GOT3 (cell line): ENCODE results near the gene HOXA1.

Experiments used
- DNase-seq: peaks from one replicate; lab custom pipeline; 2025; ENCODE audit warnings: mixed read lengths; lab: John Stamatoyannopoulos, UW

The HOXA1 gene

DNA sequence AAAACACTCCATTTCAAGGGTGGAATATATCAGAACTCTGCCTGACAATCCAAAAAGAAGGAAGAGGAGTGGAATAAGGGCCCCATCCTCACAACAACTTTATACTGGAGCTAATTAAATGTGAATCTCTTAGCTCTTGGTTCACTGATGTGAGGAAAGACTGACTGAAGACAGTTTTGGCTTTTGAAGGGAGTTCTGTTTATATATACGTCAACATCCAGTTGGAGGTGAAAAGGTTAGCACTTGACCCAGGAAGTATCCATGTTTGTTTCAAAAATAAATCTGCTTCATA is 3.0 kb downstream of the HOXA1 start:
- no peak for DNase-seq

DNA sequence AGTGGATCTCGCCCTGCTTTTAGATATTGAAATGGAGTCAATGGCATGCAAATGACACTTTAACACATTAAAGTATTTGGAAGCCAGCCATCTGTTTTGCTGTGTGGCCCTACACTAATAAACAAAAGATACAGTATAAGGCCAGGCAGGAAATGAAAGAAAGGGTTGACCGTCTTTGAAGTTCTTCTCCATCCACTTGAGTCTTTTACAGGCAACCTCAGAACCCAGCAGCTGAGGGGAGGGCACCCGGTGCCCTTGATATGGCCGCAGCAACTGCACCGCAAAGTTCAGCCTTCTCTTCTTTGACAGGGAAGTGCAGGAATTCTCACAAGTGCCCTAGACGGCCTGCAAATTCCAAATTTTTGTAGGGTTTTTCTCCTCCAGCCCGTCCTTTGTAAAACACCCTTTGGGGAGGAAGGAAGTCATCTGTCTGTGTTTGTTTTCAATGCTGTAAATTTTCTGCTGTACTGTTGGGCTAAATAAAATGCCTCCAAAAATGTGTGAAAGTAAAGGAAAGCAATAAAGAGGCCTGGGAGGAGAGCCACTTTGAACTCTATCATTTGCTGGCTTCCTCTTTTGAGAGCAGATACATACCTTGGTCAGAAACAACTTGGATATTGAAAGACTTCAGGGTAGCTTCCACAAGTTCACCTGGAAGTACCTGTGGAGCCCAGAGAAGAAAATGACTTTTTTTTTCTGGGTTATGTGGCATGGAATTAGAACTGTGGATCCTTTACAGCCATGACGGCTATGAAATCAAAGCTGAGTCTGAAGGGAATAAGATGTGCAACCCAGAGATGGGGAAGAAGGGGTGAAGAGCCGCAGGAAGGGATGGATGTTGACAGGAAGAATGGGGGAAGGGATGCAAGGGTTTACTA is 3.6 kb downstream of the HOXA1 start:
- DNase-seq: no peak

DNA sequence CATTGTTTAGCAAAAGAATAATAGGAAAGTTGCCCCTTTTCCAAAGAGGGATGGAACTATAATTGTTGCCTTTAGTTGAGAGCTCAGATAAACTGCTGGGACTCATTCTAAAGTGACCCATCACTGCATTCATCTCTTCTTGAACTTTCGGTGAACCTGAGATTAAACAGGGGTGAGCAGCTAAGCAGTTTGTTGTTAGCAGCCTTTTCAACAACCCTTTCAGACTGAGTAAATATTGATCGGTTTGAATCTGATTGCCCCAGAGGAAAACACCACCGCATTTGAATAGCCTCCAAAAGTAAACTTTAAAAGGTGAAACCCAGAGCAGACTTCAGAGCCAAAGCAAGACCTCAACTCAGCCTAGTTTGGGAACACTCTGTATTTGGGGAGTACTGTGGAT is 4.7 kb downstream of the HOXA1 start:
- DNase-seq: no peak

DNA sequence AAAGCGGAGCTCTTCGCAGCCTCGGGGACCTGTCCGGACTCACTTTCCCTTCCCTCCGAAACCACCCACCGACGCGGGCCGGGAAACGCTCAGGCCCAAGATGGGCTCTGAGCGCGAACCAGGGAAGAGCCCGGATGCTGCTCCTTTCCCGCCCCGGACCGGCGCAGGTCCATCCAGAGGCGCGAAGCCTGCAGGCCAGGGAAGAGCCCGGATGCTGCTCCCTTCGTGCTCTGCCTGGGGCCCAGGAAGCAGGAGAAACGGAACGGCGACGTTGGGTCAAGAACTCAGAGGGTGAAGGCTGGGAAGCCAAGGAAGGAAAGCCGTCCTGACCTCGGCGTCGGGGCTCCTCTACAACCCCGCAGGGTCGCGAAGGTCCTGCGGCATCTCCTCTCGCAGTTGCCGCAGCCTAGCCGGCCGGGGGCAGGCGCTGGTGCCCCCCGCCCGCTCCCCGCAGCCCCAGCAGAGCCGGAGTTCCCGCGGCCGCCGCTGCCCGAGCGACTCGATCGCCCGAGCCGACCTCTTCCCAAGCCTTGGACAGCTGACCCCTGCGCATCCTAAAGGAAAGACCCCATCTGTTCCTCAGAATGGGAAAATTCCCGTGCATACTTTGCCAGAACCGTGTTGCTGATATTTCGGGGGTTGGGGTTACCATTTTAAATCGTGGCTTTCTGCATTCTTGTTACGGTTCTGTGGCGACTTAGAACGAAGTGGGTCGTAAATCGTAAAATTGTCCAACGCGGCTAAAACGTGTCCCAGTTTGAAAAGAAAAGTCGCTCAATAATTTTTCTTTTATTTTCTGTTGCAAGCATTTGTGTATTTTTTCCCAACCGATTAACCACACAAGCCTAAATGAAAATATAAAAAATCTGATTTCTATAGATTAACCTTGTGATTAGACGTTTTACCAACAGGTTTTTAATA is 7.5 kb downstream of the HOXA1 start:
- no peak for DNase-seq

DNA sequence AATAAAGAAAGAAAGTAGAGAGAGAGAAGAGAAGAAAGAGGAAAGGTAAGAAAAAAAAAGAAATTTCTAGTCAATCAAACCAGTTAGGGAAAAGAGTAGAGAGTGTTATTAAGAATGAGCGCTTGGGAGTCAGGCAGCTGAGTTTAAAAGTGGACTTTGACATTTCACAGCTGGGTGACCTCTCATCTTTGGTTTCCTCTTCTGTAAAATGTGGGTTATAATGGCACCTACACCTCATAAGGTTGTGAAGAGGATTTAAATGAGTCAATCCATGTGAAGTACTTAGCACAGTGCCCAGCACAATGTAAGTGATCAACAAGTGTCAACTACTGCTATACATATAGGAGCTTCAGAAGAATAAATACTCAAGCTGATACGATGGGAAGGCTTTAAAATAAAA is 12.2 kb downstream of the HOXA1 start:
- DNase-seq: no peak

DNA sequence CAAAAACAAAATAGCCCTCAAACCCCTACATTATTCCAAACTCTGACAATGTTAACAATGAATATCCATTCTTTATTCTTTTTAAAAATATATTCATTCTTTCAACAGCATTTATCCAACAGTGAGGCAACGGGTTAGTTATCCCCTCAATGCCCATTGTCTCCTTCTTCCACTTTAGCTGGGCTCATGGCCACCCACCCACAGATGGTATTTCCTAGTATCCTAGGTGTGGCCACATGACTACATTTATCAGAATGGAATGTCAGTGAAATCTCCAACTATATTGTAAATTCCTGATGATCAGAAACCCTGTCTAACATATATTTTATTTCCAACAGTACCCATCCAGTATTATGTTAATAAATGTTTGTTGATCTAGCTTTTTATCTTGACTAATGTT is 13.6 kb downstream of the HOXA1 start:
- DNase-seq: no peak

DNA sequence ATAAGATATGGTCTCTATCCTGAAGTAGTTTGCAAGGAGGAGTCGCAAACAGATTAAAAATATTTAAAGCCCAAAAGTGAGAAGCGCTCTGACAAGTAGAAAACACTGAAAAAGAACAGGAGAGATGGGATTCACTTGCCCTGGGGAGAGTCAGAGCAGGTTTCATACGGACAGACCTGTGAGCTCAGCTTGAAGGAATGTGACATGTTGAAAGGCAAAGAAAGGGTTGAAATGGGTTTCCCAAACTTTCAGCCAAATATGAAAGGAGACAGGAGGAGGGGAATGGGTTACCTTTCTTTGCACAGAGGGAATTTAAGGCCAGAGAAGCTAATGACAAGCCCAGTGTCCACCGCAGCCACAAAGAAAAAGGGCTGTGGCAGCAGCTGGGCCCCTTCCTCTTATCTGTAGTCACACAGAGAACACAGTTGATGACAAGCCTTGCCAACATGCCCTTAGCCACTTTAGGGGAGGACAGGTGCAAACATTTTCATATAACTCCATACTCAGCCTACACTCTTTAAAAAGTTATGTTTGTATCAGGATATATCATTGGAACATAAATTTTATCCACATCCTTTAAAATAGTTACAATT is 14.9 kb downstream of the HOXA1 start:
- DNase-seq: no peak

DNA sequence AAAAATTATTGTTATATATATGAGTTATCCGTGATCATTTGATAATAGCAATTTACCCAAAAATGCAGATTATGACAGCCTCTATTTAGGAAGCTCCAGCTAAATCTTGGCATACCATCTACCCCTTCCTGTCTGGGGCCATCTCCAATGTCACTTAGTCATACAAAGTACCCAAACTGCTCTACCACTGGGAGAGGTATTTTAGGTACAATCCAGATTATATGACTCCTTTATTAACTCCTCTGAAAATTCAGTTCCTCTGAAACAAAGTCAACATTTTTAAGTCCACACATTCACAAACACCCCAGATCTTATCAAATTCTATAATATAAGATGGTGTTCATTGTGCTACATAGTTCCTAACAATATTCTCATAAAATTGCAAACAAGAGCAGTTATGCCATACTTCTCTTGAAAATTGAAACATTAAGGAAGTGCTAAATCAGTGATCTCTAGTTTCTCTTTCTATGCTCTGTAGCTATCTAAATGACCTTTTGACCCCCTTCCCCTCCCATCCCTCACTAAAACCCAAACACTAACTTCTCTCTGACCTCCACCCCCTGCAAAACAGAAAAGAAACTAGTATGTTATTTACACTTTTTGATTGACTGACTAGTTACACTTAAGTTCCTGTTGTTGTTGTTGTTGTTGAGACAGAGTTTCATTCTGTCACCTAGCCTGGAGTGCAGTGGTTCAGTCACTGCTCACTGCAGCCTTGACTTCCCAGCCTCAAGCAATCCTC is 16.4 kb downstream of the HOXA1 start:
- no peak for DNase-seq

DNA sequence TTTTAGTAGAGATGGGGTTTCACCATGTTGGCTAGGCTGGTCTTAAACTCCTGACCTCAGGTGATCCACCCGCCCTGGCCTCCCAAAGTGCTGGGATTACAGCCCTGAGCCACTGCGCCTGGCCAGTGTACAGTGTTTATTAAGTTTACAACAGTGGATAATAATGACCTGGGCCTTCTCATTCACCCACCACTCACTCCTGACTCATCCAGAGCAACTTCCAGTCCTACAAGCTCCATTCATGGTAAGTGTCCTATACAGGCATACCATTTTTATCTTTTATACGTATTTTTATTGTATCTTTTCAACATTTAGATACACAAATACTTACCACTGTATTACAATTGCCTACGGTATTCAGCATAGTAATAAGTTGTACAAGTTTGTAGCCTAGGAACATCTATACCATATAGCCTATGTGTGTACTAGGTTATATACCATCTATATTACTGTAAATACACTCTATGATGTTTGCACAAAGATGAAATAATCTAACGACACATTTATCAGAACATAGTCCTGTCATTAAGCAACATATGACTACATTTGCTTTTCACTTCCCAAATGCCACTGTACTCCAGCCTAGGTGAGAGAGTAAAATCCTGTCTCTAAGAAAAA is 17.1 kb downstream of the HOXA1 start:
- DNase-seq: no peak

DNA sequence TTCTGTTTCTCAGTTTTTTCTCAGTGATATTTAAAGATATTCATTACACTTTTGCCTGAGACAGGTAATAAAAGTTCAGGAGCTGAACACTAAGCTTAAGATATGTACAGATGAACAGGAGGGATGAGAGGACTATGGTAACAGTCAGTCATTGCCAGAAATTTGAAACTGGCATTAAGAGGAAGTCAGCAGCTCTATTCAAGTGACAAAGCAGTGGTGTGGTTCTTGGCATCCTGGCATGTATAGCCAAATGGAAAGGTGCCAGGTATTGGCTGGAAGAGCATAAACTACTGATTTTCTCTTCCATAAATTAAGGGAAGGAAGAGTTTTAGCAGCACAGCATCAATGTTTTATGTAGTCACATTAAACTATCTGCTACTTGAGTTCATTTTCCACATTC is 22.7 kb downstream of the HOXA1 start:
- no peak for DNase-seq

DNA sequence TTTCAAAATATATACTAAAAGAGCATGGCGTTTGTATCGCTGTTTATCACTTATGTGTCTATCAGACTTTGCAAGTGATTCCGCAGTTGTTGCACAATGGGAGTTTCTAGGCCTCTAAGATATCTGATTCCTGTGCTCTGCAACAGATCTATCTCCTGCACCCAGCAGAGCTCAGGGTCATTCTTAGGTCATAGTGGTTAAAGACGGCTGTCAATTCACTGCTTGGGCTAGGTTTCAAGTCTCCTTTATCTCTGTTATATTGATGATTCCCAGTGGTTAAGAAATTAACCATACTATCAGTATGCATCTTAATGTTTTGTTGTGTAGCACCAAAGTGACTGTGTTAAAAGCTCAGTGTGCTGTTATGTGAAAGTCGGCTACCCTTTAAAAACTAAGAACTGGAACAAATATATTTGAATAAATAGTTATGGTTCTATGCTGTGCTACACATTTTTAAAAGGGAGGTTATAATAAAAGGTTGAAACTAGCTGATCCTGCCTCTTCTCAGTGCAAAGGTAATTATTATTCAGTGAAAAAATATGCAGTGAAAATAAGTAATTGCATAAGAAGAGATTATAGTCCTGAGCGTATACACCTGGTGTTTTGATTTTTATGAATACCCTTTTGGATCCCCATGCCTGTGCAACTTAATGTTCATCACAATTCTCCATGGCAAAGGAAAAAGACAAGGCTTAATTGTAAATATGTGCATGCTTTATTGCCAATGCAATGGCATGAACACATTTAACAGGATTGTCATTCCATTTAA is 24.0 kb downstream of the HOXA1 start:
- no peak for DNase-seq

DNA sequence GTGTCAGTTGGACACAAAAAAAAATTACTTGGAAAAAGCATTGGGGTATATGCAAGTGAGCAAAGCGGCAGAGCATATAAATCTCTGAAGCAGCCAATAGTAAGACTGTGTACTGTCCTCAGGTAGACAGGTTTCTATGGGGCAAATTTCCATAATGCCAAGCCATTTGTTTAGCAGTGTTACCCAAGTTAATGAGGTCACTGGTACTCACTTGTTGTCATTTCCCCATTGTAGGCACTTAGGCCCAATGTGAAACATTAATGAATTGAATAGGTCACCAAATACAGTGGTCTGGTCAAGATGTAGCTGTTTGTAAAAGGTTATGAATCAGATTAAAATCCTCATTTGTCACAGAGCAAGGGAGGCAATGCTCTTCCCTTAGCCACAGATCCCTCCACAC is 27.5 kb downstream of the HOXA1 start:
- no peak for DNase-seq

DNA sequence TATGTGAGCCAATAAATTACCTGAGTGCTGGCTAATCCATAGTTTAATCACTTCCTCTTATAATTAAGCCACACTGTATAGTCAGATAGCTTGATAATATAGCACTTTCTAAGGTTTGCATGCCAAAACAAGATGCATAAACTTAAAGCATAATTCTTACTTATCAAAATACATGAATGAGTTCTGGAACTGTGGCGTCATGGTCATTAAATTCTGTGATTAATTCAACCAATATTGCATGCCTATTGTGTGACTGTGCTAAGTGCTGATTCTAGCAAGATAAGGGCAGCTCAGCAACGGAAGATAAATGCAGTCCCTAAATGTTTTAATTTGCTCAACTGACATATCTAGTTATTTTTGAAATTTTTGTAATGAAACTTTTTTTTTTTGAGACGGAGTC is 29.7 kb downstream of the HOXA1 start:
- DNase-seq: no peak

DNA sequence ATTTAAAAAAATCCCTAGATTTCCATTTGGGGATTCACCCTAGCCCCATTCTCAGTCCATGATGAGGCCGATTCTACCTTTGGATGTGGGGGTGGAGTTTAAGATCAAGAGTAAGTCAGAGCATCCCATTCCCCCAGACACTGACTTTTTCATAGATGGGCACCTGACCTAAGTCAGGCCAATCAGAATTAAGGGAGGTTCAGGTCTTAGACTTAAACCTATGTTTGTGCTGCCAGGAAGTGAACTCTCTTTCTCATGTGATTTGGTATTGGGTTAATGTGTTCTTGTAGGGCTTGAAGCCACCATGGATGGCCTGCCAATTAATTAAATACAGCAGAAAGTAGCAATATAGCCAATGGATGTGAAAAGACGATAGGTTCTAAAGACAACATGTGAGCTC is 30.1 kb downstream of the HOXA1 start:
- DNase-seq: no peak

DNA sequence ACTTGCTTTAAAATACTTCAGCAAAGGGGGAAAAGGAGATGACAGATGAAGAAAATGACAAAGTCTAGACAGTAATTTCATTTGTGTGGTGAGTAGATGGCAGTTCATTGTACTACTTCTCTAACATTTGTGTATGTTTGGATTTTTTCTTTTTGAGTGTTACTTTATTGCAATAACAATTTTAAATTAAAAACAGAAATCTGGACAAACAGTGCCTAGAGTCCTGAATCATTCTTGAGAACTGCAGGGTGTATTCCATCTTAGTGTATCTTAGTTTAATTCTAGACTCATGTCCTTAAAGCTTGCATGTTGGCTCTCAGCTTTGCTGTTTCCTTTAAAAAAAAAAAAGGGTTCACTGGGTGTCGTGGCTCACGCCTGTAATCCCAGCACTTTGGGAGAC is 31.1 kb downstream of the HOXA1 start:
- no peak for DNase-seq

DNA sequence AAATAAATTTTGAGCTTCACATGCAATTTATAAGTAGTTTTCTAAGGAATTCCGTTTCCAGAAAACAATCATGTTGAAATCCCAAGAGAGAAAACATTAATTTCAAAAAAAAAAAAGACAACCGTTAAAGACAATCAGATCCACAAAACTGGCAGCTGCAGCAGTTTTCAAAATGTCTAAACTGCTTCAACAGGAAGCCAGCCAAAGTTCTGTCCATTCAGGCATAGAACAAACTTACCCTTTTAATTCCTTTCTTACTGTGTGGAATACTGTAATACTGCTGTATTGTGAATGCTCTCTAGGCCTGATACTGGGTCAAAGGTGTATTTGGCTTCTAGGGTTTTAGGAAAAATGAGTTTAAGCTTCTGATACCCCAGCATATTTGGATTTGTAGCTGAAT is 31.6 kb downstream of the HOXA1 start:
- no peak for DNase-seq

DNA sequence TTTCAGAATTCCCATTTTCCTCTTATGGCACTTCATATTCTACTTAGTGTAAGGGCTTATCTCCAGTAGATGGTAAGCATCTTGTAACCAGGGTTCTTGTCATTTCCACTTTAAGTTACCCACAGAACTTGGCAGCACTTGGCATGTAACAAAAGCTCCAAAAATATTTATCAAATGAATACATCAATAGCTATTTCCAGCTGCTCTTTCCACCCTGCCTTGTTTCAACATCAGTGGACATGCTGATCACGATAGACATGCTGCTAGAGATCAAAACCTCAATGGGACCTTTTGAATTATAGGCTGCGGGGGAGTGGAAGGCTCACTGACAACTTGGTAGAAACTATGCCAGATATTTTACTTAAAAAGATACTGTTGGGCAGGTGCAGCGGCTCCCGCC is 32.9 kb downstream of the HOXA1 start:
- DNase-seq: no peak

DNA sequence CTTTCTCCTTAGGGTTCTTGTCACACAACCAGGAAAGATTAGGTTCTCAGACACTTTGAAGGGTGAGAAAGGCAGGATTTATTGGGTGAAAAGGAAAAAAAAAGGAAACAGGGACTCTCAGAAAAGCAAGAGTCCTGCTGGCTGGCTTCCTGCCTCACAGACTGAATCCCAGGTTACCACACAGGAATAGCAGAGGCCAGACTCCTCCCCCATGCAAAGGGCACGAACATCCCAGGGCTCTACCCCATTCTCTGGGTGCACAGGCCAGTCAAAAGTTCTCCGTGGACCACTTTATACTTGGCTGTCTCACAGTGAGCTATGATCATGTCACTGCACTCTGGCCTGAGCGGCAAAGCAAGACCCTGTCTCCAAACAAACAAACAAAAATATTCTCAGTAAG is 42.6 kb downstream of the HOXA1 start:
- DNase-seq: no peak

DNA sequence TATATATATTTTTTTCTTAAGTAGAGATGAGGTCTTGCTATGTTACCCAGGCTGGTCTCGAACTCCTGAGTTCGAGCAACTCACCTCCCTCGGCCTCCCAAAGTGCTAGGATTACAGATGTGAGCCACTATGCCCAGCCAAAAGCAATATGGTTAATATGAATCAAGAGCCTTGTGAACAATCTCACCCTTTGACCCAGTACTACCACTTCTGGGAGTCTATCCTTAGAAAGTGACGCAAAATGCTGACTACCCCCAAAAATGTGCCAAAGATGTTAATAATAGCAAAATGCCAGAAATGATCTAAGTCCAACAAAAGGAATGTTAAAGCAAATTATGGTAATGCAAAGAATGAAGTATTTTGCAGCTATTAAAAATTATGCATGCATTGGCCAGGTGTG is 44.3 kb downstream of the HOXA1 start:
- DNase-seq: no peak

DNA sequence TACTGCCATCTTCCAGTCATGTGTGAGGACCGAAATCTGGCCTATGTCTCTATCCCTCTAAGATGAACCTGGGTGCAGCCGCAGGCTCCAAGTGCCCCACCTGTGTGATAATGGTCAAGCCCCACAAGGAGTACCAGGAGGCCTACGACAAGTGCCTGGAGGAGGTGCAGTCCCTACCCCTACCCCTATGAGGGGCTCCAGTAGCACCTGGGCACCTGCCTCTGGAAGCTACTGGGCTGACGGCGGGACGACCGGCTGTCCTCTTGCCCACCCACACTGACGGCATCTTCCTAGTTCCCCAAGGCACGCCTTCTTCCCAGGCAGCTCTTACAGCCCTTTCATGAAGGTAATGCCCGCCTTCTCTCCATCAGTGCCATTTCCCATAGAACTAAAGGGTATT is 47.4 kb downstream of the HOXA1 start:
- no peak for DNase-seq
